GM18520 (cell line): ENCODE data around the gene PHACTR1.

ENCODE experiments used
- ATAC-seq: cut with Tn5 transposase; IDR thresholded peaks from one replicate; pipeline ENCODE4 v1.9.1; 2021; ENCODE audit not compliant: unreplicated experiment

Gene PHACTR1

DNA sequence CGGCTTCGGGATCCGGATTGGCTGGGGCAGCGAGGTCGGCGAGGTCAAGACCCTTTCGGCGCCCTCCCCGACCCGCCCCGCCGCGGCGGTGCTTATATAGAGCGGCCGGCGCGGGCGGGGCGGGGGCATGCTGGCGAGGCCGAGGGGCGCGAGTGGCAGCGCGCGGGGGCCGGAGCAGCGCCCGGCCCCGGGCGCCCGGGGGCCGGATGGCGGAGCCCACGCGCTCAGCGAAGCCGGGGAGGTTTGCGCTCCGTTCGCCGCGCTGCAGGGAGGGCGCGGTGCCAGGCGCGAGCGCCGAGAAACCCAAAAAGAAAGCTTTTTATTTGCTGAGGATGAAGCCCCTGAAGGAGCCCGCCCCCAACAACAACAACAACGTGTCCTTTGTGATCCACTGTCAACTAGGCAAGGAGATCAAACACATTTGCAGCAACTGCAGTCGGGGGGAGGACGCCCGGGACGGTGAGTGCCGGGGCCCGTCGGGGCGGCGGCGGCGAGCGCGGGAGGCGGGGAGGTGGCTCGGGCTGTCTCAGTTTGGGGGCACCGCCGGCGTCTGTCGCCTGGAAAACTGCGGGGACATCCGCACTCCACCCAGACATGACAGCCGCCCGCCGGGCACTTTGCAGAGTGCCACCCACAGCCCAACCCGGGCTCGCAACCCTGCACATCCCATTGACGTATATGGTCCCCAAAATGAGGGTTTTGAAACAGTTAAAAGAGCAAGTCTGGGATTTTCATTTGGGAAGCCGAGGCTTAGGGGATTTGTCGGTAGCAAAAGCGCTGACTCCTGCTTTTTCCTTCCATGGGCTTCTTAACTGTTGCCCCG, 297.3 kb downstream of the PHACTR1 start:
- ATAC-seq = no peak

DNA sequence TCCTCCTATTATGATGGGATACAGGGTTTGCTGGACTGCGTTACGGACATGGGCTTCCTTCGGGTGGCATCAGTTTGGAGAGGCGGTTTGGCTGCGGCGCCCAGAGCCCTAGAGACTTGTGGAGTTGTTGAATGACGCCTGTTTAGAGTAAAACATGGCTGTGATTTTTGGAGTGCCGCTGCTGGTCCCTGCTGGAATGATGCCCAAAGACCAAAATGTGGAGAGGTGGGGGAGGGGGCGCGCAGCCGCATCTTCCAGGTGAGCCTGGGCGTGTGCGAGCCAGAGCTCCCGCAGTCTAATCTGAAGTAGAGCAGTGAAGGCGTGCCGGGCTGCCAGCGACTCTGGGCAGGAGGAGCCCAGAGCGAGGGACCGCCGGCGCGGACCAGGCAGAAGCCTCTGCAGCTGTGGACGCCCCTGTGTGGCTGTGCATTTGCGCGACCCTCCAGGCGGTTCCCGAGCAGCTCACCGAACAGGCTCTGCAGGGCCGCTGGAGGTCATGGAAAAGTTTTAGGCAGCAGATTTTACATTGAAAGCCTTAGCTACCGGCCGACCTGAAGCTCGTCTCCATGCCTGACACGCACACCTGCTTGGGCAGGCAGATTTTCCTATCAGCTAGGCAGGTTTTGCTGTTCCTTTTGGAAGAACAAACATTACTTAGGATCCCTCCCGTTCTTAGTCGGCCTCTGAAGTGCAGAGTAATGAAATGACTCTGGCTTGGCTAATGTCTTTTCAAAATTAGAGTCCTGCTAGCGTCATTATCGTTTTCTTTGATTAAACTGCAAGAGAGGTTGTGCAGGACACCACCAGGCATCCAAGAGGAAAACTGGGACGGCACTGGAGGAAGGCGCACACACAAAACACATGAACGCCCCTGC, 298.2 kb downstream of the PHACTR1 start:
- ATAC-seq = no peak

DNA sequence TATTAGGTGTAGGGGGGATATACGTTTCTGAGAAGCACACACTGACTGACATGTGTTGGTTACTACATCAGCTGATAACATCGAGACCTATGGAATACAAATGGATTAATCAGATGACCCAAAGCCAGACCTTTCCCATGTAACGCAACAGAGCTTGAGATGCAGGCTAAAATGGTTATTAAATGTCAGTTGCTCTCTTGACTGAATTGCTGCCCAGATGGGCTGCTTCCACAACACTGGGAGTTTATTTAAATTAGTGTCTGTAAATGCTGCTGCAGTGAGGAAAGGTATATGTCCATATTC, 298.8 kb downstream of the PHACTR1 start:
- no peak for ATAC-seq

DNA sequence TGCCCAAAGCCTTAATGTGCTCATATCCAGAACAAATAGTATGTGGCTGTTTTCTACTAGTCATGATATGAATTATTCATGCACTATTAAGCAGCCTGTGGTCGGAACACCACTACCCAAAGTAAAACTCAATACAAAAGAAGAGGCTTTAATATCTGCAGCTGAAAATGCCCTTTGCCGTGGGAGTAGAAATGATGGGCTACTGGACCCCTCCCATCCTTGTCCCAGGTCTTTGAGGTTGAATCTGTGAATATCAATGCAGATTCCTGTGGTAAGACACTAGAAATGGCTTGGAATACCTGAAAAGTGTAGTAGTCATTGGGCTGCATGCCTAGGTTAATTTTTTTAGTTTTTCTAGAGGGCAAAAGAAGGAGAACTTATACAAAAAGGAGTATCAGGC, 308.0 kb downstream of the PHACTR1 start:
- no peak for ATAC-seq

DNA sequence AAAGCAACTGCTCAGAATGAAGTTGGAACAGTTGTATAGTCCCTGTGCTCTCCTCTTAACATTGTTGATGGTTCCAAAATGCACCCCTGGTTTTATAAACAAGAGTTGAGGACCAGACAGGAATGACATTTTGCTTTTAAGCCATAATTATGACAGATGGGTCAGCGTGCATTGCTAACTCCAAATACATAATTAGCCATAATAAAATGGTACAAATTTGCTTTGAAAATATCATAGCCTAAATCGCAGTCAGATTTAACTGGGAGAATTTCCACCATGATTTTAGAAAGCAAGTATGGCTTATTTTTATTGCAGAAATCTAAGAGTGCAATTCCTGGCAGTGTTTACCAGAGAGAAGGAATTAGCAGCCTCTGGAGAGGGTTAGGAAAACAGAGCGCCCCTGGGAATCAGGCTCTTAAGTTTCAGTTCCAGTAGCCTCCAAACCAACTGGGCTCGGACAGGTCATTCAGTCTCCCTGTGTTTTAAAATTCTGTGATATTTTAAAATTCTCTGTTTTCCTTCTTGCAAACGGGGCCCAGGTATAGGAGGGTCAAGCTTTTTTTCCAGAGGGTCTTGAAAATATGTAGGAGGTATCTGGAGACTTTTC, 309.4 kb downstream of the PHACTR1 start:
- ATAC-seq = no peak

DNA sequence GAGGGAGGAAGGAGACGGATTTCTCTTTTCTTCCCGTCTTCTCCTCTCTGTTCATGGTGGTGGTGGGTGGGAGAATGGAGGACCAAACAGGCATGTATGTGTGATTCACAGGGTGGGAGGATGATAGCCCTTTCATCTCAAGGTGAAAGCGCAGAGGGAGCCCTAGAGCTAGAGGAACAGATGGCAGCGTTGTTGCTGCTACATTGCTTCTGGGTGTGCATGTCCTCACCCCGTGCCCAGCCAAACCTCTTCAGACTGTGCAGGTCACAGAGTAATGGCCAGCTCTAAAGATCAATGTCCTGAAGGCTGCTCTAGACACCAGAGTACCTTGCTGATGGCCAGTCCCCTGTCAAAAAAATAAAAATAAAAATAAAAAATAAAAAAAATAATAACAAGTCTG, 310.0 kb downstream of the PHACTR1 start:
- ATAC-seq = no peak

DNA sequence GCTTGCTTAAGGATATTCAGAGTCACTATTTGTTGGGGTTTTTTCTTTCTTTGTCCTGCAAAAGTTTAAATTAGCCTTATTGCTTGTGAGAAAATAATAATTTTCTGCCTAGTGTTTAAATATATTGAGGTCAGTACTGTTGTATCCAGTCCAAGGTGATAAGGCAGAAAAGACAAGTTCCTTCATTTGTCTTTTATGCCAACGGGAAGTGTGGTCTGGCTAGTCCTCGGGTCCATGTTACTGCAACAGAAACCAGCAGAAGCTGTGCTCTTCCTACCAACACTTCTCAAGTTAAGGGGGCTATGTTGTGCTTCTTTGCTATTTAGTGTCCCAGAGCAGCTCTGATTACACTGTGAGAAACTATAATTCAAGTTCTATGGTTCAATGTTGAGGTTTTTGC, 310.6 kb downstream of the PHACTR1 start:
- no peak for ATAC-seq

DNA sequence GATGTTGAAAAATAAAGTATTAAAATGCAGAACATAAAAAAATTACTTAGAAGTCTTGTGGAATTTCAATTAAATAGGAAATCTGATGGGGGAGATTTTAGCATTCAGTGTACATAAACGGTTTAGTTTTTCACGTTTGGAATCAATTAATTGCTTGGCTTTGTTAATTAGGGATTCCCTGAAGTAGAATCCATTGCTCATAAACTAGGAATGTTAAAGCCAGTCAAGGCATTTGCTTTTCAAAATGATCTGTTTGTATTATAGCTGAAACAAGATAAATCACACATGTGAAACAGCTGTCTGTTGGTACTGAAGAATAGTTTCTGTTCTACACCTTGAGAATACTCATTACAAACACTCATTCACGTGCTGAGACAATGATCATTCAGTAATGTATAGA, 313.8 kb downstream of the PHACTR1 start:
- no peak for ATAC-seq

DNA sequence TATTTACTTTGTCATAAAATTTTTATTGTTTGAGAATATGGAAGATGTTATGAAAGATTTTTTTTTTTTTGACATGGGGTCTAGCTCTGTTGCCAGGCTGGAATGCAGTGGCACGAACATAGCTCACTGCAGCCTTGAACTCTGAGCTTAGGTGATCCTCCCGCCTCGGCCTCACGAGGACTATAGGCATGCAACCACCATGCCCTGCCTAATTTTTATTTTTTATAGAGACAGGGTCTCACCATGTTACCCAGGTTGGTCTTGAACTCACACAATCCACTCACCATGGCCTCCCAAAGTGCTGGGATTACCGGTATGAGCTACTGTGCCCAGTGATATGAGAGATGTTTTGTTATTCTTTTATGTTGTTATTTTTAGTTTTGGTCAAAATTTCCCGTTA, 316.0 kb downstream of the PHACTR1 start:
- ATAC-seq = no peak

DNA sequence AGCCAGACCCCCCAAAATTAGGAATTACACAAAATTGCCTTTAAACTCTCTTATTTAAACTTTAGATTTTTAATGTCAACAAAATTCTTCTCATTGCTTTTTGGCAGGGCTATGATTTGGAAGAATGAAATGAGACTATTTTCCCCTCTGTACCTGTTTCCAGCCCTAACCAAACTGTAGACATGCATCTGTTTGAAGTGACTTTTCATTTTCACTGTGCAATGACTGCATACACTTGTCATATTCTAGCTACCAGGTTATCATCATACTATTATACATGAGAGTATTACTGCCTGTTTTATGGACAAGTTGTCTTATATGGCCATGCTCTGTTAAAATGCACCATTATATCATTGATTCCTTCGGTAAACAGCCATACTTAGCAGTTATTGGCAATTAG, 316.6 kb downstream of the PHACTR1 start:
- ATAC-seq = no peak

DNA sequence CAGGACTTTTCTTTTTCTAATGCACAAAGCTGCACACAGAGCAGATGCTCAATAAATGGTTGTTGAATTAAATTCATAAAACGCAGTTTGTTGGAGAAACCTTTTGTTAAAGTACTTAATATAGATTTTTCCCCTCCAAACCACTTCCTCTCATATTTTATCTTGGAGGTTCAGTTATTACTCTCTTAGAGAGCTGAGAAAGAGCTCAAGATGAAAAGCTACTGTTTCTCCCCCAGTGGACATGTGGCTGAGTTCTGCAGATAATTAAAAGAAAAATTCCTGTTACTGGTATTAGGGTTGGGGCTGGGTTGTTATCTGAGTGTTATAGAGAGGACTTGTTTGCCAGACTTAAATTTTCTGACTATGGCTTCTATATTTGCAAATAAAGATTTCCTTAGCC, 317.7 kb downstream of the PHACTR1 start:
- ATAC-seq = no peak

DNA sequence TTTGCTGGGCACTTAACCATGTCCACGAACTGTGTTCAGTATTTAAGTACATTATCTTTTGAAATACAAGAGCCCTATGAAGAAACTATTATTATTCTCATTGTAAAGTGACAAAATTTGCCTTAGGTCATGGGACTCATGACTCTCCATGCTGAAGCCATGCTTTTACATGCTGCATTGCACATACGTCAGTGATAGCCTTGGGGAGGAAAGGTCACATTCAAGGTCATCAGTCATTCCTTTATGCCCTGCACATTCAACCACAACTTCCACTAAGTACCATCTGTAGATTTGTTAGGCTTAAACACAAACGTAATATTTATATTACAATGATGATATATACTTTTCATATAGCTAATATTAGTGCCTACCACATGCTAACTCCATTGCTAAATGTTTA, 319.0 kb downstream of the PHACTR1 start:
- ATAC-seq = no peak

DNA sequence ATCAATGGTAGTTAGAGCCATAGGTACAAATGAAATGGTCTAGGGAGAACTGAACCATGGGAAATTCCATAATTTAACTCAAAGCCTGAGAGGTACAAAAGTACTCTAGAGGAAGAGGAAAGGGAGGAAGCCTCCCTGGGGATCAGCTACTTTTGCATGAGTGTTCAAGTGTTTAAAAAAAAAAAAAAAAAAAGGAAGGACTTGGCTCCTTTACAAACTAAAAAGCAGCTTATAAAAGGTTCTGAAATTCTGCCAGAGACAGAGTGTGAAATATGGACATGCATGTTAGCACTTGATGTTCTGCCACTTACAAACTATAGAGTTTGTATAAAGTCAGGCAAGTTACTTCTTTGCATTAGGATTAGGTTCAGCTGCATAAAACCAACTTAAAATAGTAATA, 321.7 kb downstream of the PHACTR1 start:
- no peak for ATAC-seq

DNA sequence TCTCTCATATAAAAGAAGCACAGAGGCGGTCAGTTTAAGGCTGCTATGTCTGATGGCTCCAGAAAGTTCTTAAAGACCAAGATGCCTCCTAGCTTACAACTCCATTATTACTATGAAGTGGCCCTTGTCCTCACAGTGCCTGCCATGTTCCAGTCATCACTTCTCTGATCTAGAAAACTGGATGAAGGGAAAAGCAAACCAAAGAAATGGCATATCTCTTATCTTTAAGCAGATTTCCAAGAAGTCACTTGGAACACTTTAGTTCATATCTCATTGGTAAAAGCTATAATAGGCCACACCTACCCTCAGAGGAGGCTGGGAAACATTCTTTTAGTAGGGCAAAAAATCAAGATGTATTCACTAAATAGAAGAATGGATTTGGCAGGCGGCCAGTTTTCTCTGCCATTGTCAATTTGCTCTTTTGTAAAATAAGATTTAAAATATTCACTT, 322.2 kb downstream of the PHACTR1 start:
- ATAC-seq = no peak

DNA sequence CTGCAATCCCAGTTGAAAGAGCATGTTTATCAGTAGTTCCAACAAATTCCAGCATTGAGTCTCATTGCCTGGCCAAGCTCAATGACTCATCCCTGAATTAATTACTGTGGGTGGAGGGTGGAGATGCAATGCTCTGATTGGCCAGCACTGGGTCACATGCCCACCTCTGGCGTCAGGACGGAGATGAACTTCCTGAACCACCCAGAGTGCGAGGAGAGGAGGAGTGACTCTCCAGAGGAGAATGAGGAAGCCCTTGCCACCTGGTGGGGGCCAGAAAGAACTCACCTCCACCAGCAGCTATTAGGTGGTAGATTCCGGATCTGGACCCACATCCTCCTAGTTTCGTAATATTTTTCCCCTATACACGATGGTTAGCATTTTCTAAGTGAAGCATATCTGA, 327.8 kb downstream of the PHACTR1 start:
- ATAC-seq = no peak

DNA sequence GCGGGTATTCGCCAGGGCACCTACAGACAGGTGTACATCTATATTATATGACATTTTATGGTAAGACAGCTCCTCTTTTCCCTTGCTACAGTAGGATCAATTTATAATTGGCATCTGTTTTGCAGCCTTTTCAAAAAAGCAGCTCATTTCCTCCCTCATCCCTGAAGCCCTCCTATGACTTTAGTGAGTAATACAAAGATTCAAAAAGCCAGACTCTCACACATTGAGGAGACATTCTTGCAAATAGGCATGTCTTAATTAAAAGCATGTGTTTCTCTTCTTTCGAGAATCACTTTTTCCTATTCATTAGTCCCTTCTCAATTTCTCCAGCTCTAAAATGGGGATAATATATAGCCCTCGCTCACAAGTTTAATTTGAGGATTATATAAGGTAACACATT, 328.3 kb downstream of the PHACTR1 start:
- ATAC-seq = no peak

DNA sequence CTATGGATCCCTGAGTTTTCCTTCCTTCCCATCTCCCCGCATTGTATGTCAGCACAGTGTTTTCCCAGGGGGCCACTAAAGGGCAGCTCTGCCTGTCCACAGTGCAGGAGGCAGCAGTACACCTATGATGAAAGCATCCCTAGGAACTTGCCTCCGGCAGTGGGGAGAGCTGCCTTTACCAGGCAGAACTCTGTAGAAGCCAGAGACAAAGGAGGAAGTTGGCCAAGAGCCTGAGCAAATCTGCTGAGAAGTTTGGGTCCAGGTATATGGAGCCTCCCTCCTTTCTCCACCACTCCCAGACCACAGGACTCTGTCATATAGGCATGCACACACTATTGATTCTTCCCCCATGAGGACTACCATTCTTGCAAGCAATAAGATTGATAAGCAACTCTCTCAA, 329.1 kb downstream of the PHACTR1 start:
- no peak for ATAC-seq

DNA sequence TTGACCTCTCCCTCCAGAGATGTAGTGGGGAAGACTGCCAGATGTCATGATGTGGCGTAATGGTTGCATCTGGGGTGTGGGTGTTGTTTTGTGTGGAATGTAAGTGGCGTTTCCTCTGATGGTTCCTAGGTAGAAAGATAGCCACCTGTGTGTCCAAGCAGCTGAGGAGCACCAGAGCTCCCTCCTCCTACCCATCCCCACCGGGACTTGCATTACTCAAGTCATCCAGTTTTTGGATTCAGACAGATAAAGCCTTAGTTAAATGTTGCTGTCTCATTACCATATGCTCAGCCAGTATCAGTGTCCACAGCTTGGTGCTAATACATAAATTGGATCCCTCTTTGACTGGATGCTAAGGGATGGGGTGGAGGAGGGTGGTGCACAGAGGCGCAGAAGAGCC, 329.5 kb downstream of the PHACTR1 start:
- no peak for ATAC-seq

DNA sequence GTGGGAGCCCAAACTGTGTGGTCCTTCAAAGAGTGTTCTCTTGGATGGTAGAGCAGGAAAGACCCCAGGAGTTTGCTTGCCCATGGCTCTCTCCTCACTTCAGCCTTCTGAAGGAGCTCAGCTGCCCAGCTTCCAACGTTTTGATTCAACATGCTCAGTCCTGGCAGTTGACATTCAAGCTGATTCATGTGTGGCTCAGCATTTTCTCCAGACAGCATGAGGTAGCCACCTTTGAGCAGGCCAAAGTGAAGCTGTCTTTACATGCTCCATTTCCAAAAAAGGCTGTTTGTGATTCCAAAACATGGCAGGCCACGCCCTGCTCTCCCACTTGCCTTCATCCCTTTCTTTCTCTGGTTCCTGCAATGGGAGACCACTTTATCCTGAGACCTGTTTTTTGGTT, 331.5 kb downstream of the PHACTR1 start:
- ATAC-seq = no peak

DNA sequence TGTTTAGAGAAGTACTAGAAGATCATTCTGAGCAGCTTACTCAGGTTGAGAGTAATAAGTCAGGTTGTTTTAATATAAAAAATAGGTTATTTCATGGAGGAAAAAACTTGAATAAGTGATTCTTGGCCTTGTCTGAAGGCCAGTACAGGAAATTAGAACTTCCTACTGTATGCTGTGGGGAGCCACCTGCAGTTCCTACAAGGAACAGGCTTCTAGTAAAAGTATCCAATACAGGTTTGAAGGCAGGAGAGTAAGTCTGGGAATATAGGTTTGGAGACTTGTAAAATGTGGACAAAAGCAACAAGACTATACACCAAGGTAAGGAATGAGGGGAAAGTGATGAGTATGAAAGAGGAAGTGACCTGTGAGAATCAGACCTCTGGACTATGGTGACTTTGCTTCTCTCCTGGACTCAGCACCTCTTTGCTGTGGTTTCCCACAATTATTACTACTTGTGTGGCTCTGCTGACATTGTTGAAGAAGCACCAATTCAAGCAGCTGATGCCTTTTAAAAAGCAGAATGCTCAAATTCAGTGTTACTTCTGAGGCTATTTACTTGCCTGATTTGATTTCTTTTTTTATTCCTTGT, 333.2 kb downstream of the PHACTR1 start:
- ATAC-seq = no peak

DNA sequence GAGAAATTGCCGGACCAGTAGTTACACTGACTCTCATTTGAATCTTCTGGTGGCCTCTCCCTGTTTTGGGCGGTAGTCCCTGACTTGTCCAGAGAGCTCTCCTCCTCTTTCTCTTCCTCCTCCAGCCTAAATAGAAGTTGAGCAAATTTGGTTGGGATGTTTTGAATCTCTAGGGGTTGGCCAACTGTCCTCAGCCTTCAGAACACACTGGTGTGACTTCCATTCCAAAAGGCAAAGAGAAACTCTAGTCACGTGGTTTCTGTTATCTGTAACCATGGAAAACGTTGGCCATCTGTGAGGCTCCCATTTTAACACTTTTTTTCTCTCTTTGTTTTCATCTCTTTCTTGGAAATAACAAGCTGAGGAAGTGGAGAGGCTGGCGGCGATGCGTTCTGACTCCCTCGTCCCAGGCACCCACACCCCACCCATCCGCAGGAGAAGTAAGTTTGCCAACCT, 336.5 kb downstream of the PHACTR1 start:
- ATAC-seq = no peak

DNA sequence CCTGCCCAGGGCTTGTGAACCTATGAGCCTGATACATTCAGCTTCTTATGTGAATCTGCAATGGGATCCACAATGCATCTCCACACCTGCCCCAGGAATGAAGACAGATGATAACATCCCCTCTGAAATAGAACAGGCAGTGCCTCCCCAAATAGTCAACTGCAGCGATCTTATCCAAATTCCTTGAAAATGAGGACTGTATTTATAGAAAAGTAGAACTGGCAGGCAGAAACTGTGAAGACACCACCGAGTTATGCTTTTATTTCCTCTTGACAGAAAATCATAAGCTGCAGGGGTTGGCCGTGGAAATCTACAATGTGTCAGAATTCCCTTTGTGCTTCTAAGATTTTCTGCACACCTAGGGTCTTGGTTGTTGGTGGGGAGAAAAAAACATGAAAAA, 341.5 kb downstream of the PHACTR1 start:
- ATAC-seq = no peak
